HEK293 (cell line): ENCODE measurements around the gene RAD51C.

Experiments used
- ELK4 ChIP-seq: IDR thresholded peaks from 2 replicates; pipeline ENCODE4 v1.6.1; 2011; ENCODE audit warnings: mild to moderate bottlenecking, low read depth, low read length, borderline replicate concordance
- KLF7 ChIP-seq: fragments of 450-650 bp; formaldehyde crosslinking; IDR thresholded peaks from 2 replicates; pipeline ENCODE4 v1.5.1; 2016; ENCODE audit warnings: missing biosample characterization, missing genetic modification characterization, borderline replicate concordance
- KLF8 ChIP-seq: fragments of 450-650 bp; formaldehyde crosslinking; IDR thresholded peaks from 2 replicates; pipeline ENCODE4 v1.5.1; 2016; ENCODE audit warnings: missing biosample characterization, missing genetic modification characterization
- SCRT1 ChIP-seq: fragments of 450-650 bp; formaldehyde crosslinking; IDR thresholded peaks from 2 replicates; pipeline ENCODE4 v1.5.1; 2016; ENCODE audit warnings: missing biosample characterization, missing genetic modification characterization, borderline replicate concordance
- SP7 ChIP-seq: fragments of 450-650 bp; formaldehyde crosslinking; IDR thresholded peaks from 2 replicates; pipeline ENCODE4 v1.5.1; 2016; ENCODE audit warnings: missing biosample characterization, missing genetic modification characterization
- YY1 ChIP-seq: fragments of 450-650 bp; formaldehyde crosslinking; IDR thresholded peaks from 2 replicates; pipeline ENCODE4 v1.5.1; 2018; ENCODE audit warnings: missing biosample characterization, missing genetic modification characterization
- ZBTB8A ChIP-seq: fragments of 450-650 bp; formaldehyde crosslinking; IDR thresholded peaks from 2 replicates; pipeline ENCODE4 v1.5.1; 2016; ENCODE audit warnings: missing biosample characterization, missing genetic modification characterization
- ZFP37 ChIP-seq: fragments of 450-650 bp; formaldehyde crosslinking; IDR thresholded peaks from 2 replicates; pipeline ENCODE4 v1.5.1; 2016; ENCODE audit warnings: missing biosample characterization, missing genetic modification characterization
- ZNF10 ChIP-seq: fragments of 450-650 bp; formaldehyde crosslinking; IDR thresholded peaks from 2 replicates; pipeline ENCODE4 v1.5.1; 2017; ENCODE audit warnings: missing biosample characterization, missing genetic modification characterization
- ZNF114 ChIP-seq: fragments of 450-650 bp; formaldehyde crosslinking; IDR thresholded peaks from 2 replicates; pipeline ENCODE4 v1.5.0; 2017; ENCODE audit warnings: missing biosample characterization, missing genetic modification characterization
- ZNF157 ChIP-seq: fragments of 450-650 bp; formaldehyde crosslinking; IDR thresholded peaks from 2 replicates; pipeline ENCODE4 v1.5.1; 2016; ENCODE audit warnings: missing biosample characterization, missing genetic modification characterization
- ZNF24 ChIP-seq: fragments of 450-650 bp; formaldehyde crosslinking; IDR thresholded peaks from 2 replicates; pipeline ENCODE4 v1.5.1; 2016; ENCODE audit warnings: missing biosample characterization, missing genetic modification characterization
- ZNF292 ChIP-seq: fragments of 450-650 bp; formaldehyde crosslinking; IDR thresholded peaks from 2 replicates; pipeline ENCODE4 v1.5.1; 2016; ENCODE audit warnings: low read depth, missing biosample characterization, missing genetic modification characterization, borderline replicate concordance
- ZNF341 ChIP-seq: fragments of 450-650 bp; formaldehyde crosslinking; IDR thresholded peaks from 2 replicates; pipeline ENCODE4; 2016; ENCODE audit warnings: low read depth, missing biosample characterization, missing genetic modification characterization
- ZNF366 ChIP-seq: fragments of 450-650 bp; formaldehyde crosslinking; conservative IDR thresholded peaks from 2 replicates; pipeline ENCODE4 v1.5.1; 2016; ENCODE audit warnings: missing biosample characterization, missing genetic modification characterization
- ZNF433 ChIP-seq: fragments of 450-650 bp; formaldehyde crosslinking; IDR thresholded peaks from 2 replicates; pipeline ENCODE4 v1.5.1; 2016; ENCODE audit warnings: missing biosample characterization, missing genetic modification characterization, low read depth
- ZNF449 ChIP-seq: fragments of 450-650 bp; formaldehyde crosslinking; IDR thresholded peaks from 2 replicates; pipeline ENCODE4 v1.5.1; 2017; ENCODE audit warnings: missing biosample characterization, mild to moderate bottlenecking, missing genetic modification characterization, moderate library complexity
- ZNF510 ChIP-seq: fragments of 450-650 bp; formaldehyde crosslinking; IDR thresholded peaks from 2 replicates; pipeline ENCODE4 v1.5.1; 2018; ENCODE audit warnings: mild to moderate bottlenecking, missing genetic modification characterization, missing biosample characterization; ENCODE audit not compliant: insufficient replicate concordance
- ZNF558 ChIP-seq: fragments of 450-650 bp; formaldehyde crosslinking; IDR thresholded peaks from 2 replicates; pipeline ENCODE4 v1.5.1; 2016; ENCODE audit warnings: missing biosample characterization, missing genetic modification characterization
- ZNF560 ChIP-seq: fragments of 450-650 bp; formaldehyde crosslinking; IDR thresholded peaks from 2 replicates; pipeline ENCODE4 v1.5.1; 2017; ENCODE audit warnings: missing biosample characterization, missing genetic modification characterization, borderline replicate concordance
- ZNF561 ChIP-seq: fragments of 450-650 bp; IDR thresholded peaks from 2 replicates; pipeline ENCODE4 v1.5.1; 2018; ENCODE audit warnings: missing biosample characterization, missing genetic modification characterization, borderline replicate concordance
- ZNF571 ChIP-seq: fragments of 450-650 bp; formaldehyde crosslinking; IDR thresholded peaks from 2 replicates; pipeline ENCODE4 v1.5.0; 2017; ENCODE audit warnings: missing biosample characterization, missing genetic modification characterization
- ZNF658 ChIP-seq: fragments of 450-650 bp; formaldehyde crosslinking; IDR thresholded peaks from 2 replicates; pipeline ENCODE4; 2016; ENCODE audit warnings: missing biosample characterization, missing genetic modification characterization
- ZNF660 ChIP-seq: fragments of 450-650 bp; IDR thresholded peaks from 2 replicates; pipeline ENCODE4 v1.5.1; 2018; ENCODE audit warnings: missing biosample characterization, mild to moderate bottlenecking, missing genetic modification characterization
- ZNF704 ChIP-seq: fragments of 450-650 bp; formaldehyde crosslinking; IDR thresholded peaks from 2 replicates; pipeline ENCODE4 v1.5.1; 2016; ENCODE audit warnings: missing biosample characterization, missing genetic modification characterization
- ZNF747 ChIP-seq: fragments of 450-650 bp; formaldehyde crosslinking; IDR thresholded peaks from 2 replicates; pipeline ENCODE4 v1.5.1; 2016; ENCODE audit warnings: missing biosample characterization, missing genetic modification characterization
- ZNF776 ChIP-seq: fragments of 450-650 bp; formaldehyde crosslinking; IDR thresholded peaks from 2 replicates; pipeline ENCODE4 v1.5.0; 2017; ENCODE audit warnings: missing biosample characterization, missing genetic modification characterization, borderline replicate concordance
- ZNF830 ChIP-seq: fragments of 450-650 bp; IDR thresholded peaks from 2 replicates; pipeline ENCODE4 v1.5.0; 2018; ENCODE audit warnings: missing biosample characterization, missing genetic modification characterization, low read depth, mild to moderate bottlenecking, moderate library complexity
- TF ChIP-seq, protein P1 (sequence below): fragments of 450-650 bp; formaldehyde crosslinking; optimal IDR thresholded peaks from 2 replicates; pipeline ENCODE3; 2016; ENCODE audit warnings: missing biosample characterization, mild to moderate bottlenecking, missing genetic modification characterization
- TF ChIP-seq, protein P2 (sequence below): fragments of 450-650 bp; formaldehyde crosslinking; IDR thresholded peaks from 2 replicates; pipeline ENCODE4 v1.5.1; 2017; ENCODE audit warnings: missing biosample characterization, missing genetic modification characterization
- TF ChIP-seq, protein P3 (sequence below): fragments of 450-650 bp; formaldehyde crosslinking; IDR thresholded peaks from 2 replicates; pipeline ENCODE4 v1.5.1; 2016; ENCODE audit warnings: missing biosample characterization, missing genetic modification characterization

RAD51C gene

GRCh38 chr17:58658804-58659713 lies 33.3 kb upstream of the RAD51C start (continued):
- no peak for TF ChIP-seq ZNF704 (tag by site-specific recombination)
- peak; percentile 95 for TF ChIP-seq ZNF366 (tag by site-specific recombination)
- no peak for TF ChIP-seq ZNF341 (tag by site-specific recombination)
- TF ChIP-seq ELK4, result no peak
- TF ChIP-seq ZNF830, result no peak
- TF ChIP-seq ZNF776 (tag by site-specific recombination), result peak; percentile 80; the same call in 1 of the 2 replicates
- TF ChIP-seq ZNF449, result peak; percentile 41; the same call in 1 of the 2 replicates
- no peak for TF ChIP-seq ZNF292
- TF ChIP-seq ZFP37, result peak; percentile 85
- peak; percentile 91 for TF ChIP-seq SP7 (tag by site-specific recombination)
- TF ChIP-seq ZNF558 (tag by site-specific recombination), result 0 out of 2 replicates have a peak, but pooled peaks have one; percentile 32
- TF ChIP-seq YY1, result no peak
- peak; percentile 82 for TF ChIP-seq ZNF24 (tag by site-specific recombination)
- no peak for TF ChIP-seq KLF7 (tag by site-specific recombination)
- TF ChIP-seq, protein P1, sequence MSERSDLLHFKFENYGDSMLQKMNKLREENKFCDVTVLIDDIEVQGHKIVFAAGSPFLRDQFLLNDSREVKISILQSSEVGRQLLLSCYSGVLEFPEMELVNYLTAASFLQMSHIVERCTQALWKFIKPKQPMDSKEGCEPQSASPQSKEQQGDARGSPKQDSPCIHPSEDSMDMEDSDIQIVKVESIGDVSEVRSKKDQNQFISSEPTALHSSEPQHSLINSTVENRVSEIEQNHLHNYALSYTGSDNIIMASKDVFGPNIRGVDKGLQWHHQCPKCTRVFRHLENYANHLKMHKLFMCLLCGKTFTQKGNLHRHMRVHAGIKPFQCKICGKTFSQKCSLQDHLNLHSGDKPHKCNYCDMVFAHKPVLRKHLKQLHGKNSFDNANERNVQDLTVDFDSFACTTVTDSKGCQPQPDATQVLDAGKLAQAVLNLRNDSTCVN, result peak; percentile 38
- no peak for TF ChIP-seq ZNF747 (tag by site-specific recombination)
- TF ChIP-seq ZNF560 (tag by site-specific recombination), result no peak
- peak; percentile 52; the same call in 1 of the 2 replicates for TF ChIP-seq ZNF10 (tag by site-specific recombination)
- no peak; the same call in 1 of the 2 replicates for TF ChIP-seq ZNF660 (tag by site-specific recombination)
- TF ChIP-seq ZNF571, result no peak
- no peak for TF ChIP-seq ZNF433
- TF ChIP-seq SCRT1 (tag by site-specific recombination), result no peak
- no peak for TF ChIP-seq ZNF157 (tag by site-specific recombination)
- TF ChIP-seq ZNF114 (tag by site-specific recombination), result no peak
- no peak for TF ChIP-seq ZNF510 (tag by site-specific recombination)
- peak; percentile 64; the same call in 1 of the 2 replicates for TF ChIP-seq KLF8 (tag by site-specific recombination)
- TF ChIP-seq ZNF561, result 0 out of 2 replicates have a peak, but pooled peaks have one; percentile 9
- TF ChIP-seq, protein P2, sequence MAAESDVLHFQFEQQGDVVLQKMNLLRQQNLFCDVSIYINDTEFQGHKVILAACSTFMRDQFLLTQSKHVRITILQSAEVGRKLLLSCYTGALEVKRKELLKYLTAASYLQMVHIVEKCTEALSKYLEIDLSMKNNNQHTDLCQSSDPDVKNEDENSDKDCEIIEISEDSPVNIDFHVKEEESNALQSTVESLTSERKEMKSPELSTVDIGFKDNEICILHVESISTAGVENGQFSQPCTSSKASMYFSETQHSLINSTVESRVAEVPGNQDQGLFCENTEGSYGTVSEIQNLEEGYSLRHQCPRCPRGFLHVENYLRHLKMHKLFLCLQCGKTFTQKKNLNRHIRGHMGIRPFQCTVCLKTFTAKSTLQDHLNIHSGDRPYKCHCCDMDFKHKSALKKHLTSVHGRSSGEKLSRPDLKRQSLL (tag by site-specific recombination), result no peak
- peak; percentile 61 for TF ChIP-seq ZBTB8A (tag by site-specific recombination)
- TF ChIP-seq ZNF658 (tag by site-specific recombination), result no peak
- TF ChIP-seq, protein P3, sequence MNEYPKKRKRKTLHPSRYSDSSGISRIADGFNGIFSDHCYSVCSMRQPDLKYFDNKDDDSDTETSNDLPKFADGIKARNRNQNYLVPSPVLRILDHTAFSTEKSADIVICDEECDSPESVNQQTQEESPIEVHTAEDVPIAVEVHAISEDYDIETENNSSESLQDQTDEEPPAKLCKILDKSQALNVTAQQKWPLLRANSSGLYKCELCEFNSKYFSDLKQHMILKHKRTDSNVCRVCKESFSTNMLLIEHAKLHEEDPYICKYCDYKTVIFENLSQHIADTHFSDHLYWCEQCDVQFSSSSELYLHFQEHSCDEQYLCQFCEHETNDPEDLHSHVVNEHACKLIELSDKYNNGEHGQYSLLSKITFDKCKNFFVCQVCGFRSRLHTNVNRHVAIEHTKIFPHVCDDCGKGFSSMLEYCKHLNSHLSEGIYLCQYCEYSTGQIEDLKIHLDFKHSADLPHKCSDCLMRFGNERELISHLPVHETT (tag by site-specific recombination), result peak; percentile 78
